GM19372 (cell line): Measurements from ENCODE around the gene LDHD.
"Not testable (repeated sequence)": the region's sequence is repeated elsewhere in the genome, so short reads cannot be mapped to it uniquely, and the experiment has no call there.

Source experiments
- ATAC-seq: cut with Tn5 transposase; IDR thresholded peaks from one replicate; pipeline ENCODE4 v1.9.1; 2021; ENCODE audit warnings: mild to moderate bottlenecking, low read depth, moderate library complexity; ENCODE audit not compliant: unreplicated experiment

LDHD gene

GRCh38 chr16:75100603-75100990 is 16.0 kb downstream of the LDHD start:
- no peak for ATAC-seq

- no peak for ATAC-seq
Measured at GRCh38 chr16:75099738-75100602, 16.6 kb downstream of the LDHD start.

DNA sequence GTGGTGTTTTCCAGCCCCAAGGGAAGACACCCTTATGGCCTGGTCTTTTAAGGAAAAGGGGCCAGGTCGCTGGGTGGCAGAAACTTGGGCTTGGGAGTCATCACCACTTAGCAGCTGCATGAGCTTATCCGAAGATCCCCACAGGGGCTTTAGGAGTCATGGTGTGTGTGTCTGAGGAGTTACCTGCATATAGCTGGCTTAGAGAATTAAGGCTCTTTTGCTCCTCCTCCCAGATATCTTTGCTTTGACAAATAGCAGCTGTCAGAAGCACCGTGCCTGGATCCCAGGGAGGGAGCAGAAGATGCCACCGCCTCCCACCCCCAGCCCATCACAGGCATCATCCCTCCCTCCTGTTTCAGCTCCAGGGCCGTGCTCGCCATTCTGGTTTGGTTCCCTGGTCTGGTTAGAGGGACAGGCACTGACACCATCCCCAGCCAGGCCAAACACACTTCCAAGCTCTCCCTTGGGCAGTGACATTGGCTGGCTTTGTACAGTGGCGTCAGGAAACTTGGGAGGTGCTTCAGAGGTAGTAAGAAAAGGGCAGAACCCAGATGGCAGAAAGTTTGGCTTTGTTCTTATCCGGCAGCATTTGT is 17.4 kb downstream of the LDHD start:
- ATAC-seq: no peak

- ATAC-seq: no peak
Measured at GRCh38 chr16:75097941-75098901, 18.4 kb downstream of the LDHD start.

DNA sequence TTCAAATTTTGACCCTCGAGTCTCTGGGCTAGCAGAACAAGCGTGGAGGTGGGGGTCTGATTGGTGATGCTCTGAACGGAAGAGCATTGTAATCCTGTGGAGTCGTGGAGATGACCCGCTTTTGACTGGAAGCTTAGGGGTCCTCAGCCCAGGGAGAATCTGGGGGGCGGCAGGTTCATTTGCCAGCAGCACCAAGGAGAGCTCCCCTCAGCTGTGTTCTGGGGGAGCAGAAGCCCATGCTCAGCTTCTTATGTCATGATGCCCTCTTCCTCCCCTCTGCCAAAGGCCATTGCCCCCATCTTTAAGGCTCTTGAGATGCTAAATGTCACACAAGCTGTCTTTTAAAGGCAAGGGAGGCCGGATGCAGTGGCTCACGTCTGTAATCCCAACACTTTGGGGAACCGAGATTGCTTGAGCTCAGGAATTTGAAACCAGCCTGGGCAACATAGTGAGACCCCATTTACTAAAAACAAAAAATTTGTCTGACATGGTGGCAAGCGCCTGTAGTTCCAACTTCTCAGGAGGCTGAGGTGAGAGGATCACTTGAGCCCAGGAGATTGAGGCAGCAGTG is 19.3 kb downstream of the LDHD start:
- no peak for ATAC-seq

- no peak for ATAC-seq
Measured at GRCh38 chr16:75096656-75097055, 19.9 kb downstream of the LDHD start.

GRCh38 chr16:75095204-75095621 is 21.4 kb downstream of the LDHD start:
- ATAC-seq: no peak

- ATAC-seq: no peak
Measured at GRCh38 chr16:75093598-75094540, 22.7 kb downstream of the LDHD start.

GRCh38 chr16:75092777-75093176 is 23.8 kb downstream of the LDHD start:
- ATAC-seq: no peak

GRCh38 chr16:75091619-75092018 is 25.0 kb downstream of the LDHD start:
- ATAC-seq: not testable (repeated sequence)

DNA sequence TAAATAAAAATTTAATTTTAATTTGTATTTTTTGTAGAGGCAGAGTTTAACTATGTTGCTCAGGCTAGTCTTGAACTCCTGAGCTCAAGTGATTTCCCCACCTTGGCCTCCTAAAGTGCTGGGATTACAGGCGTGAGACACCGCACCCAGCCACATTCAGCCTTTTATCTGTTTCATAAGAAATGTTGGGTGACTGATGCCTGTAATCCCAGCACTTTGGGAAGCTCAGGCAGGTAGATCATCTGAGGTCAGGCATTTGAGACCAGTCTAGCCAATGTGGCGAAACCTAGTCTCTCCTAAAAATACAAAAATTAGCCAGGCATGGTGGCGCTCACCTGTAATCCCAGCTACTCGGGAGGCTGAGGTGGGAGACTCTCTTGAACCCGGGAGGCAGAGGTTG is 25.7 kb downstream of the LDHD start:
- ATAC-seq: not testable (repeated sequence)

DNA sequence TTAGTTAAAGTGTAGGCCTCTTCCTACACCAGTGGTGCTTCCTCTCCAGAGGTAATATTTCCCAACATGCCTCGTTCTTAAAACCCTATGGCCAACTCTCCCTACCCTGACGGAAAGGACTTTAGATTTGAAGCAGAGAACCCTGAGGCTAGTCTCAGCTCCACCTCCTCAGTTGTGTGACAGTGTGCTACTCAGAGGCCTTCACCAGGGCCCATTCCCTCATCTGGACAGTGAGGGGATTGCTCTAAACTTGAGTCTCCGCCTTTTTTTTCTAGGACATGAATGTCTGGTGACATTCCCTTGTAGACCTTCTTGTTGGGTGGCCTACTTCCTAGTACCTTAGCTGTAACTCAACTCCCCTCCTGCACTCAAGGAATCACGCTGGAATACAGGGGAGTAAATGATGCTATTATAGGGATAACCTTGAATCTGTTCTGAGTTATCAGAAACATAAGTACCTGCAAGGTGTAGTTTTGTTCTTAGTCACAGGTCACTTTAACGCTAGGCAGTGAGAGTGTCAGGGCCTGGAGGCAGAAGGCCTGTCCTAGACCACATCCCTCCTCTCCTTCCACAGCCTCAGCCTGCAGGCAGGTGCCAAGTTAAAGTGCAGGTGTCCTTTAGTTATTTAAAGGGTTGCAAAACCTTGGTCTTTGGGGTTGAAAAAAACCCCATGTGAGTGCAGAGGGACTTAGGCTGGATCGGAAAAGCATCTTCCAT is 26.9 kb downstream of the LDHD start:
- ATAC-seq: no peak

DNA sequence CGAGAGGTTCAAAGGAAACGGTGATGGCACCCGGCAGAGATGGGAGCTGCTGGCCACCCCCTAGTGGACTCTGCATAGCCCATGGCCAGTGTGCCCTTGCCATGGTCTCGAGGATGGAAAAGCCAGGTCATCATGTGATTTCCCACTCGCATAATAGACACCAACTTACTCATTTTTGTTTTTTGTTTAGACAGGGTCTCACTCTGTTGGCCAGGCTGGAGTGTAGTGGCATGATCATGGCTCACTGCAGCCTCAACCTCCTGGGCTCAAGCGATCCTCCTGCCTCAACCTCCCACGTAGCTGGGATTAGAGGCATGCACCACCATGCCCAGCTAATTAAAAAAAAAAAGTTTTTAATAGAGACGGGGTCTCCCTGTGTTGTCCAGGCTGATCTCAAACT is 27.6 kb downstream of the LDHD start:
- ATAC-seq: no peak

GRCh38 chr16:75088216-75088615 is 28.4 kb downstream of the LDHD start:
- no peak for ATAC-seq

DNA sequence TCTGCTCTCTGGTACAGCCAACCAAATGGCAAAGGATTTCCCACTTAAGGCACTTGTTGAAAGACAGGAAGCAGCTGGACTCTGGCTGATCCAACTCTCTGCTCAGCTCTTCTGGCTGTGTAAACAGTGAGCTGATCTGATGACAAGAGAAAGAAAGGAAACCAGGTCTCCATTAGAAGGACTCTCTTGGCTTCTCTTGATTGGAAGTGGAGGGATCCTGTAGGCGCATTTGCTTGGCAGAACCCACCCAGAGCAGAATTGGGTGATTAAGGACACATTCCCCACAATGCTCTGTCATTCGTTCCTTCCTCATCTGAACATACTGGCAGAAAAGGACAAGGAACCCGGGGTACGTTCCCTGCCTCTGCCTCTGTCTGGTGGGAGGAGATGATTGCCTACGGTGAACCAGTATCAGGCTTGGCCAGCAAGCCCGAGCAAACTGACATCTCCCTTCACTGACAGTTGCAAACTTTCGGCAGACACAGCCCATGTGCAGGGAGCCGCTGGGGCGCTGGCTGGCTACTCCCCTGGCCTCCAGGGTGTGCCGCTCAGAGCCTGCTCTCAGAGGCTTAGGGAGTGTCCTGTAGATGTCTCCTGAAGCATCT is 29.1 kb downstream of the LDHD start:
- ATAC-seq: no peak

- no peak for ATAC-seq
Measured at GRCh38 chr16:75086688-75087374, 29.7 kb downstream of the LDHD start.

DNA sequence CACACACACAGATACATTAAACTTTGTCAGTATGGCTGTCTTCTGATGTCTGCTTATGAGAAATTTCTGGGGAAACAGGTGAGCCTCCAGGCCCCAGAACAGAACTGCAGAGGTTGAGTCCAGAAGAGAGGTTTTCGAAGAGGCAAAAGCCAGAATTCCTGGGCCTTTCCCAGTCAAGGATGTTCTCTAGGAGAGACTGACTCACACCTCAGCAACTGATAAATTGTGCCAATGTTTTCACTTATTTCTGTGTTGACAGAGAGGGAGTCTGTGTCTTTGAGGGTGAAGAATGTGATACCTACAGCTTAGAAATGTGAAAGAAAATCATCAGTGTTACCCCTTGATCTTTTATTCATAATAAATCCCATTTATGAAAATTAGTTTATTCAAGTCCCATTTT is 30.3 kb downstream of the LDHD start:
- no peak for ATAC-seq

DNA sequence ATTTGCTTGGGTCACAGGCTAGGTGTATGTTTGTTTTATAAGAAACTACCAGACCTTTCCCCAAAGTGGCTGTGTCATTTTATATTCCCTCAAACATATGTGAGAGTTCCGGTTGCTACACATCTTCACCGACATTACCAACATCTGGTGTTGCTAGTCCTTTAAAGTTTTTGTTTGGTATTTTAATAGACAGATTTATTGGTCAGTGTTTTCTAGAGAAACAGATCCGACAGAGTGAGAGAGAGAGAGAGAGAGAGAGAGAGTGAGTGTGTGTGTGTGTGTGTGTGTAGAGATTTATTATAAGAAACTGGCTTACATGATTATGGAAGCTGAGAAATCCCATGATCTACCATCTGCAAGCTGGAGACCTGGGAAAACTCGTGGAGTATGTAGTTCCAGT is 31.0 kb downstream of the LDHD start:
- ATAC-seq: no peak
